SKM-1 (cell line): ENCODE results near the gene RDH8.
"Not testable (repeated sequence)": the region's sequence is repeated elsewhere in the genome, so short reads cannot be mapped to it uniquely, and the experiment has no call there.

Experiments used
- DNase-seq: peaks from one replicate; lab custom pipeline; 2025; ENCODE audit not compliant: unreplicated experiment; lab: John Stamatoyannopoulos, UW

RDH8 gene

GRCh38 chr19:10005632-10006334 is 7.5 kb upstream of the RDH8 start:
- DNase-seq: no peak

GRCh38 chr19:10006335-10006708 is 7.0 kb upstream of the RDH8 start:
- no peak for DNase-seq

DNA sequence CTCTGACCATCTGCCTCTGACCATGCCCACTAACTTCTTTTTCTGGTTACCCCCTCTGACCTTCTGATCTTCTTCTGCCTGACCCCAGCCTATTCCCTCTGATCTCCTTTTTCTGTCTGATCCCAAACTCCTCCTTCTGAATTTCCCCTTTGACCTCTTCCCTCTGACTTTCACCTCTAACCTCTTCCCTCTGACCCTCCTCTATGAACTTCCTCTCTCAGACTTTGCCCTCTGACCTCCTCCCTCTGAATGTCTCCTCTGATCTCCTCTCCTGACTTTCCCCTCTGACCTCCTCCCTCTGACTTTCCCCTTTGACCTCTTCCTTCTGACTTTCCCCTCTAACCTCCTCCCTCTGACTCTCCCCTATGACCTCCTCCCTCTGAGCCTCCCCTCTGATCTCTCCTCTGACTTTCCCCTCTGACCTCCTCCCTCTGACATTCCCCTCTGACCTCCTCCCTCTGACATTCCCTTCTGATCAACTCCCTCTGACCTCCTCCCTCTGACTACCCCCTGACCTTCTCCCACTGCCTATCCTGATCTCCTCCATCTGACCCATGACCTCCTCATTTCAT is 6.4 kb upstream of the RDH8 start:
- no peak for DNase-seq

DNA sequence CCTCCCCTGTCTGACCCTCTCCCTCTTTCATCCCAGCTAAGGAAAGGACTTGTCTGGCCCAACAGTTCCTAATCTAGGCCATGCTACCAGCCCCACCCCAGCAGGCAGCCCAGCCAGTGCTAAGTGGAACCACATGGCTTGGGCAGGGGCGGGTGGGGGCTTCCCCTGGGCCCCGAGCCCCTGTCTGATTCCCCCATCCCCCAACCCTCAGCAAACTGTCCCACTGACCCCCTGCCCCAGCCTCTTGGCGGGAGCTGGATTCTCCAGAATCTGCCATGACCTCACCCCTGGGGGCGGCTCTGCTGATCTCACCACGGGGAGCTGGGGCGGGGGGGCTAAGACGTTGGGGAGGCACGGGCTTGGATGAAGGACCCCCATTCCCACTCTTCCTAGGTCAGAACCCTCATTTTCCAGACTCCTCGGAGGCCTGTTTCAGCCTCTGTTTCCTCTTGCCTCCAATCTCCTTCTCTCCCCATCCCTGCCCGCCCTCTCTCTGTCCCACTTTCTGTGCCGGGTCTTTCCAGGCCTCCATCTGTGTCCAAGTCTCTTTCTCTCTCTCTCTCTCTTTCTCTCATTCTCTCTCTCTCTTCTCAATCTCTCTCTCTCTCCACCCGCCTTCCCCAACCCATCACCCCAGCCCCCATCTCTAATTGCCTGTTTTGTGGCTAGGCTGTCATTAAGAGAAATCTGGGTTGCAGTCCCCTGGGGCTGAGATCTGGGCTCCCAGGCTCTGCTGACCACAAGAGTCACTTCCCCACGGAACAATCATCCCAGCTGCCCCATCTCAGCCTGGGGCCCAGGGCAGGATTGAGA is 5.7 kb upstream of the RDH8 start:
- no peak for DNase-seq

GRCh38 chr19:10008184-10008765 is 5.0 kb upstream of the RDH8 start:
- no peak for DNase-seq

GRCh38 chr19:10009714-10010224 is 3.5 kb upstream of the RDH8 start:
- DNase-seq: no peak

GRCh38 chr19:10010247-10010691 is 3.0 kb upstream of the RDH8 start, which contains the start of gene COL5A3:
Gene COL5A3, minus strand, starts transcription at chr19:10010504. Its CDS starts 119 bp downstream, at chr19:10010385.
- DNase-seq: no peak

DNA sequence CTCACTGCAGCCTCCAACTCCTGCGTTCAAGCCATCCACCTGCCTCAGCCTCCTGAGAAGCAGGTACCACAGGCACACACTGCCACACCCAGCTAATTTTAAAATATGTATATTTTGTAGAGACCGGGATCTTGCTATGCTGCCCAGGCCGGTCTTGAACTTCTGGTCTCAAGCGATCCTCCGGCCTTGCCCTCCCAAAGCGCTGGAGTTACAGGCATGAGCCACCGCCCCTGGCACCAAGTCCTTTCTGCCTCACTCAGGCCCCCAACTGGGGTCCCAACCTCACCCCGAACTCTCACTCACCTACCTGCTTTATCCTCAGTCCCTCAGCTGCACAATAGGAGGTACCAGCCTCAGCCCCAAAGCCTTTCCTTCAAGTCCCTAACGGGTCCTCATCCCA is 2.3 kb upstream of the RDH8 start:
- DNase-seq: no peak

- DNase-seq: no peak
Measured at GRCh38 chr19:10011974-10012373, 1.3 kb upstream of the RDH8 start.

GRCh38 chr19:10013834-10014618 is 743 bp downstream of the RDH8 start:
- DNase-seq: no peak

GRCh38 chr19:10018263-10018662 is 5.0 kb downstream of the RDH8 start:
- DNase-seq: no peak

DNA sequence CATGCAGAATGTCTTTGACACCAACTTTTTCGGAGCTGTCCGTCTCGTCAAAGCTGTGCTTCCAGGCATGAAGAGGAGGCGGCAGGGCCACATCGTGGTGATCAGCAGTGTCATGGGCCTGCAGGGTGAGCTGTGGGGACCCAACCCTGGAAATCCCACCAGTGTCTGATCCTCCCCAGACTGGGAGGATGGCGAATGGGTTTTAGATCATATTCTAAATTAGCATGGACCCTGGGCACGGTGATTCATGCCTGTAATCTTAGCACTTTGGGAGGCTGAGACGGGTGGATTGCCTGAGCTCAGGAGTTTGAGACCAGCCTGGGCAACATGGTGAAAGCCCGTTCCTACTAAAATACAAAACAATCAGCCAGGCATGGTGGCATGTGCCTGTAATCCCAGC is 5.5 kb downstream of the RDH8 start:
- no peak for DNase-seq

GRCh38 chr19:10019246-10019645 is 6.0 kb downstream of the RDH8 start:
- no peak for DNase-seq

DNA sequence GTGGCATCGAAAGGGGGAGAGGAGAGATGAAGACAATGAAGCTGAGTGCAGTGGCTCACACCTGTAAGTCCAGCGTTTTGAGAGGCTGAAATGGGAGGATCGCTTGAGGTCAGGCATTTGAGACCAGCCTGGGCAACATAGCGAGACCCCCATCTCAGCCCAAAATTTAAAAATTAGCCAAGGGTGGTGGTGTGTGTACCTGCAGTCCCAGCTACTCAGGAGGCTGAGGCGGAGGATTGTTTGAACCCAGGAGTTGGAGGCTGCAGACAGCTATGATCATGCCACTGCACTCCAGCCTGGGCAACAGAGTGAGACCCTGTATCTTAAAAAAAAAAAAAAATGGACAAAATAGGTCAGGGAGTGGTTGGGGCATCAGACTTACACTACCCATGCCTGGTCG is 7.6 kb downstream of the RDH8 start:
- no peak for DNase-seq

DNA sequence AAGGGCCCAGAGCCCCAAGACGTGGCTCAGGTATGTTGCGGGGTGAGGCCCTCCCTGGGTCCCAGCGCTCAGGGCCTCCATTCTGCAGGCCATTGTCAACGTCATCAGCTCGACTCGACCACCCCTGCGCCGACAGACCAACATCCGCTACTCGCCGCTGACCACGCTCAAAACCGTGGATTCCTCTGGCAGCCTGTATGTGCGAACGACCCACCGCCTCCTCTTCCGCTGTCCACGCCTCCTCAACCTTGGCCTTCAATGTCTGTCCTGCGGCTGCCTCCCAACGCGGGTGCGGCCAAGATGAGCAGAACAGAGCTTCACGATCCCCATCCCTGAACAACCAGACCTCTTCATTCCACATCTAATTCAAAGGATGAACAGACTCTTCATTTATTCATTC is 8.2 kb downstream of the RDH8 start:
- no peak for DNase-seq

DNA sequence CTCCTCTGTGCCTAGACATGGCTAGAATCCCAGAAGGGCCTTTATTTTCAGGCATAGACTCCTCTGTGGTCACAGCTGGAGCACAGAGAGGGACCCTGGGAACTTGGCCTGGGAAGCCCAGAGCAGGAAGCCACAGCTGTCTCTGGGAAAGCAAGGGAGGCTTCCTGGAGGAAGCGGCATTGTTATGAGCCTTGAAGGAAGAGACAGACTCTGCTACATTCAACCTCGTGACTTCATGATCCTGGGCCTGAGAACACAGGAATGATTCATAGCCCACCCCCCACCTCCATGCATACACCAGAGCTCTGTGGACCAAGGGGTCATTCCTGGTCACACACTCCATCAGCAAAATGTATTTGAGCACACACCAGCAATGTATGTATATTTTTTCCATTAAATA is 8.6 kb downstream of the RDH8 start:
- DNase-seq: no peak

- not testable (repeated sequence) for DNase-seq
Measured at GRCh38 chr19:10023096-10023495, 9.8 kb downstream of the RDH8 start.

DNA sequence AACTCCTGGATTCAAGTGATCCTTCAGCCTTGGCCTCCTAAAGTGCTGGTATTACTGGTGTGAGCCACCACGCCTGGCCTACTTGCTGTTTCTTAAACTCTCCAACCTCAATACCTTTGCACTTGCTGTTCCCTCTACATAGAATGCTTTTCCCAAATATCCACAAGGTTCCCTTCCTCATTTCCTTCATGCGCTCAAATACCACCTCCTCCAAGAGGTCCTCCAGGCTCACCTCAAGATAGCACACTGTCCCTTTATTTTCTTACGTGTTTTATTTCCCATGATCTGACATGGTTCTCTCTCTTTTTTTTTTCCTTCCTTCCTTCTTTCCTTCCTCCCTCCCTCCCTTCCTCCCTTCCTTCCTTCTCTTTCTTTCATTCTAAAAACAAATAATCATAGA is 13.5 kb downstream of the RDH8 start:
- no peak for DNase-seq

GRCh38 chr19:10027158-10027997 is 14.1 kb downstream of the RDH8 start:
- DNase-seq: peak; percentile 62

DNA sequence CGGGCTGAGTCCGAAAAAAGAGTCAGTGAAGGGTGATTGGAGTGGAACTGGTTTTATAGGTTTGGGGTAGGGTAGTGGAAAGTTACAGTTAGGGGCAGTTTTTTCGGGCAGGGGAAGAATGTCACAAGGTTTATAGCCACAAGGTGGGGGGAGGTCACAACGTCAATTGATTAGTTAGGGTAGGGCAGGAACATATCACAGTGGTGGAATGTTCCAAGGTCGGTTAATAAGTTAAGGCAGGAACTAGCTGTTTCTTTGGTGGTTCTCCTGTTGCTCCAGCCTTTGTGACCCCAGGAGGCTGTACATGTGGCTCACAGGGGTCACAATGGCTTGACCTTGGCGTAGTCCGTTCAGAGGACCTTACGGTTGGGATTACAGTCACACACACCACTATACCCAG is 20.3 kb downstream of the RDH8 start:
- no peak for DNase-seq
